Adrenal gland (tissue), 5 donors: ENCODE data around the gene AMY1C.
"Not testable (repeated sequence)": the region's sequence is repeated elsewhere in the genome, so short reads cannot be mapped to it uniquely, and the experiment has no call there.

Experiments used
- CTCF ChIP-seq, 6 experiments: fragments of 450-650 bp in 4 of 6; fragments of 200-600 bp in 2 of 6; sonication (generic) in 1 of 6; IDR thresholded peaks; 1 replicate in 5 of 6; 2 replicates in 1 of 6; pipeline versions ENCODE4 v1.5.1 to v1.8.0; 2016 to 2021; ENCODE audit warnings: antibody characterized with exemption in 6 of 6, mild to moderate bottlenecking in 2 of 6, moderate library complexity in 1 of 6
- POLR2A ChIP-seq, 2 donors: fragments of 450-650 bp; IDR thresholded peaks; one replicate each; pipeline ENCODE4 v1.6.1; 2017; ENCODE audit warnings: antibody characterized with exemption in 2 of 2, mild to moderate bottlenecking in 2 of 2, moderate library complexity in 1 of 2
- donor health status: DM: no; HTN: no; CAD: no.

GRCh38 chr1:103721473-103721872 lies 28.2 kb upstream of the AMY1C start:
- TF ChIP-seq CTCF, POLR2A (IDR thresholded peaks at IDR 0.05): not testable (repeated sequence)
